WERI-Rb-1 (cell line): ENCODE results near the gene PEPD.

Source experiments
- DNase-seq: peaks from one replicate; pipeline ENCODE4 v3.0.0-alpha.2; 2020
- H3K27ac ChIP-seq: fragments of 250-450 bp; sonication (Bioruptor Pico); 2 replicates; pipeline ENCODE4 v1.5.1; 2020; ENCODE audit warnings: mild to moderate bottlenecking, moderate library complexity
- H3K27me3 ChIP-seq: fragments of 250-450 bp; sonication (Bioruptor Pico); 2 replicates; pipeline ENCODE4 v1.5.1; 2021; ENCODE audit warnings: mild to moderate bottlenecking, low read depth, moderate library complexity; ENCODE audit not compliant: insufficient read depth, severe bottlenecking
- H3K36me3 ChIP-seq: fragments of 250-450 bp; sonication (Bioruptor Pico); 2 replicates; pipeline ENCODE4 v1.5.1; 2020; ENCODE audit warnings: mild to moderate bottlenecking, moderate library complexity
- H3K4me3 ChIP-seq: 2 replicates; pipeline ENCODE4 v1.5.1; 2011; ENCODE audit warnings: low read depth, mild to moderate bottlenecking, control low read depth, low read length
- H3K9me3 ChIP-seq: fragments of 250-450 bp; sonication (Bioruptor Pico); 2 replicates; pipeline ENCODE4 v1.5.1; 2021; ENCODE audit warnings: mild to moderate bottlenecking, moderate library complexity; ENCODE audit not compliant: severe bottlenecking
- TF ChIP-seq, protein P1 (sequence below): IDR thresholded peaks from 2 replicates; pipeline ENCODE4 v1.5.1; 2011; ENCODE audit warnings: low read depth, mild to moderate bottlenecking, control low read depth, inconsistent platforms, low read length

The PEPD gene

GRCh38 chr19:33458171-33458633, 63.4 kb downstream of the PEPD start:
- TF ChIP-seq, protein P1, sequence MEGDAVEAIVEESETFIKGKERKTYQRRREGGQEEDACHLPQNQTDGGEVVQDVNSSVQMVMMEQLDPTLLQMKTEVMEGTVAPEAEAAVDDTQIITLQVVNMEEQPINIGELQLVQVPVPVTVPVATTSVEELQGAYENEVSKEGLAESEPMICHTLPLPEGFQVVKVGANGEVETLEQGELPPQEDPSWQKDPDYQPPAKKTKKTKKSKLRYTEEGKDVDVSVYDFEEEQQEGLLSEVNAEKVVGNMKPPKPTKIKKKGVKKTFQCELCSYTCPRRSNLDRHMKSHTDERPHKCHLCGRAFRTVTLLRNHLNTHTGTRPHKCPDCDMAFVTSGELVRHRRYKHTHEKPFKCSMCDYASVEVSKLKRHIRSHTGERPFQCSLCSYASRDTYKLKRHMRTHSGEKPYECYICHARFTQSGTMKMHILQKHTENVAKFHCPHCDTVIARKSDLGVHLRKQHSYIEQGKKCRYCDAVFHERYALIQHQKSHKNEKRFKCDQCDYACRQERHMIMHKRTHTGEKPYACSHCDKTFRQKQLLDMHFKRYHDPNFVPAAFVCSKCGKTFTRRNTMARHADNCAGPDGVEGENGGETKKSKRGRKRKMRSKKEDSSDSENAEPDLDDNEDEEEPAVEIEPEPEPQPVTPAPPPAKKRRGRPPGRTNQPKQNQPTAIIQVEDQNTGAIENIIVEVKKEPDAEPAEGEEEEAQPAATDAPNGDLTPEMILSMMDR, result no peak
- Histone ChIP-seq H3K27me3 (no peaks in the 10 kb centered on the region), H3K9me3 (no peaks in the 10 kb centered on the region), H3K4me3 (no peak overlapping the region), H3K36me3 (peaks cover 4% of the 10 kb centered on the region; the same call in 1 of the 2 replicates), H3K27ac (no peak overlapping the region)
- no peak for DNase-seq

- TF ChIP-seq, protein P1, result no peak
- no peaks in the 10 kb centered on the region for H3K36me3 ChIP-seq
- H3K9me3 ChIP-seq, result no peaks in the 10 kb centered on the region
- H3K4me3 ChIP-seq, result no peak overlapping the region
- no peaks in the 10 kb centered on the region for H3K27me3 ChIP-seq
- no peak overlapping the region for H3K27ac ChIP-seq
- DNase-seq, result no peak
Observed at GRCh38 chr19:33456845-33457220, 64.8 kb downstream of the PEPD start.

DNA sequence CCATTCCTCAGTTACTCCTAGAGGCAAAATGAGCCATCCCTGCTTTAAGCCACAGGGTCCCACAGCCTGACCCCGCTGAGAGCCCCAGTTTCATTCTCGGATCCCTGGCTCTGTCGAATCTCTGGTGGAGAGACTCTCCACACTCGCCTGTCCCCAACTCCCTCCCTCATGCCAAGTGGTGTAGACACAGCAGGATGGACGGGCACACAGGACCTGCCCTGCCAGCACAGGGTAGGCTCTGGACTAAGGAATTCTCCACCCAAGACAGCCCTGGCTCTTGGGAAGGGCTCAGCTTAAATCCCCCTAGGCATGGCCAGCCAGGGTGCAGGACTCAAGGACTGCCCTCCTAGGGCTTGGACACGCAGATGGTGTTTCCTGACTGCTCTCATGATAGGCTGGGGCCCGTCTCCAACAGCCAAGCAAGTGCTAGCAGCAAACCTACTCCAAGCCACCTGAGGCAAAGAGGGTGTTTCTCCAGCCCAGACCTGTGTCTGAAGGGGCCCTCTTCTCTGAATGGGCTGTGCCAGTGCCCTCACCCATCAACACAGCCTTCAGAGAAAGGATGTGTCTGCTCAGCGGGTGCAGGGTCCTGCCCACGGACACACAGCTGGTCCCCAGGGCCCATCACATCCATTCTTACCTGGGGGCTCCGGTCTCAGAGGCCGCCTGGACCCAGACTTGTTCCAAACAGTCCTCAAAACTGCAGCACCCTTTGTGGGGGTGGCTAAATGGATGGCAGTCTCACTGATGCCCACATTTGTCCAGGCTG, 65.3 kb downstream of the PEPD start:
- no peaks in the 10 kb centered on the region for H3K27me3 ChIP-seq
- no peak overlapping the region for H3K27ac ChIP-seq
- no peaks in the 10 kb centered on the region for H3K36me3 ChIP-seq
- TF ChIP-seq, protein P1, result no peak
- no peaks in the 10 kb centered on the region for H3K9me3 ChIP-seq
- no peak for DNase-seq
- H3K4me3 ChIP-seq, result no peak overlapping the region

DNA sequence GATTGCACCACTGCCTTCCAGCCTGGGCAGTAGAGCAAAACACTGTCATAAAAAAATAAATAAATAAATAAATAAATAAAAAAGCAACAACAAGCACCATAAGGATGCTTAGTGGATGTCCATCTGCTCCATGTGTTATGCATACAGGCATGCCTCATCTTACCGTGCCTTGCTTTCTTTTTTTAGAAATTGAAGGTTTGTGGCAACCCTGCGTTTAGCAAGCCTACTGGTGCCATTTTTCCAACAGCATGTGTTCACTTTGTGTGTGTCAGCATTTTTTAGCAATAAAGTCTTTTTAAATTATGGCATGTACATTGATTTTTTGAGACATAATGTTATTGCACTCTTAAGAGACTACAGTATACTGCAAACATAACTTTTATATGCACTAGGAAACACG, 68.3 kb downstream of the PEPD start:
- TF ChIP-seq, protein P1, result no peak
- H3K4me3 ChIP-seq, result no peak overlapping the region
- no peaks in the 10 kb centered on the region for H3K36me3 ChIP-seq
- no peaks in the 10 kb centered on the region for H3K9me3 ChIP-seq
- H3K27ac ChIP-seq, result no peak overlapping the region
- H3K27me3 ChIP-seq, result no peaks in the 10 kb centered on the region
- DNase-seq, result no peak

GRCh38 chr19:33450689-33451088, 70.9 kb downstream of the PEPD start:
- H3K27me3 ChIP-seq, result no peaks in the 10 kb centered on the region
- no peak overlapping the region for H3K4me3 ChIP-seq
- TF ChIP-seq, protein P1, result no peak
- no peak for DNase-seq
- H3K36me3 ChIP-seq, result no peaks in the 10 kb centered on the region
- no peaks in the 10 kb centered on the region for H3K9me3 ChIP-seq
- H3K27ac ChIP-seq, result no peak overlapping the region

DNA sequence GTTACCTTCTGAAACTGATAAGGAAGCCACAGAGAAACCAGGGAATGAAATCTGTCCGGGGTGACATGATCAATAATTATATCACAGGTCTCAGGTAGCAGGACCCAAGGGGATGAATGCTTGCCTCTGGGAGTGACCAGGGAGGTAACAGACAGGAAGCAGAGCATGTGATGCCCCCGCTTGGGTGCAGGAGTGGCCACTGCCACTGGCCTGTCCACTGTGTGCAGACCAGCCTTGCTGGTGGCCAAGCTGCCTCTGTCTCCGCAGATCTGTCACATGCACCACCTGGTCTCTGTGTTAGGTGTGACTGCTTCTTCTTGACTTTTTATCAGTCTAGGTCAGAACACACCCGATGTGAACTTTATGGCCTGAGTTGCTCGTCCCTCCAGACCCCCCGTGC, 71.8 kb downstream of the PEPD start:
- DNase-seq, result no peak
- no peaks in the 10 kb centered on the region for H3K9me3 ChIP-seq
- TF ChIP-seq, protein P1, result no peak
- no peaks in the 10 kb centered on the region for H3K27me3 ChIP-seq
- no peak overlapping the region for H3K4me3 ChIP-seq
- no peak overlapping the region for H3K27ac ChIP-seq
- H3K36me3 ChIP-seq, result no peaks in the 10 kb centered on the region
